Kidney epithelial cell (primary cell): ENCODE measurements around the gene HMCN1. TPM values are rescaled to one million over a fixed set of nuclear protein-coding genes. Genes with fewer than 3 reads are reported as not detected.

Experiments used
- DNase-seq: peaks from one replicate; pipeline ENCODE4 v3.0.0-alpha.2; 2010; ENCODE audit warnings: low read depth
- H3K27me3 ChIP-seq: 2 replicates; pipeline ENCODE4 v1.6.0; 2011; ENCODE audit warnings: low read length; ENCODE audit not compliant: control insufficient read depth, insufficient read depth
- H3K36me3 ChIP-seq: 2 replicates; pipeline ENCODE4 v1.5.1; 2011; ENCODE audit warnings: low read length; ENCODE audit not compliant: control insufficient read depth, insufficient read depth
- H3K4me3 ChIP-seq: 2 replicates; pipeline ENCODE4 v1.5.1; 2011; ENCODE audit warnings: low read depth, mild to moderate bottlenecking, control low read depth, low read length
- total RNA-seq: library from RNA; depleted of rRNA; stranded (reverse); fragments of >200 nt; gene quantifications from 2 replicates; pipeline ENCODE4 v1.2.3, GENCODE V29; 2015
- TF ChIP-seq, protein P1 (sequence below): IDR thresholded peaks from 2 replicates; pipeline ENCODE4 v1.5.1; 2011; ENCODE audit warnings: mild to moderate bottlenecking, moderate library complexity, low read length, control low read depth, inconsistent platforms; ENCODE audit not compliant: insufficient read depth, poor library complexity, severe bottlenecking

Gene HMCN1
- total RNA-seq, 1 donor from 2014 or later: 1.3 TPM

- H3K36me3 ChIP-seq: no peaks in the 10 kb centered on the region
- no peak overlapping the region for H3K4me3 ChIP-seq
- DNase-seq: no peak
- TF ChIP-seq, protein P1, sequence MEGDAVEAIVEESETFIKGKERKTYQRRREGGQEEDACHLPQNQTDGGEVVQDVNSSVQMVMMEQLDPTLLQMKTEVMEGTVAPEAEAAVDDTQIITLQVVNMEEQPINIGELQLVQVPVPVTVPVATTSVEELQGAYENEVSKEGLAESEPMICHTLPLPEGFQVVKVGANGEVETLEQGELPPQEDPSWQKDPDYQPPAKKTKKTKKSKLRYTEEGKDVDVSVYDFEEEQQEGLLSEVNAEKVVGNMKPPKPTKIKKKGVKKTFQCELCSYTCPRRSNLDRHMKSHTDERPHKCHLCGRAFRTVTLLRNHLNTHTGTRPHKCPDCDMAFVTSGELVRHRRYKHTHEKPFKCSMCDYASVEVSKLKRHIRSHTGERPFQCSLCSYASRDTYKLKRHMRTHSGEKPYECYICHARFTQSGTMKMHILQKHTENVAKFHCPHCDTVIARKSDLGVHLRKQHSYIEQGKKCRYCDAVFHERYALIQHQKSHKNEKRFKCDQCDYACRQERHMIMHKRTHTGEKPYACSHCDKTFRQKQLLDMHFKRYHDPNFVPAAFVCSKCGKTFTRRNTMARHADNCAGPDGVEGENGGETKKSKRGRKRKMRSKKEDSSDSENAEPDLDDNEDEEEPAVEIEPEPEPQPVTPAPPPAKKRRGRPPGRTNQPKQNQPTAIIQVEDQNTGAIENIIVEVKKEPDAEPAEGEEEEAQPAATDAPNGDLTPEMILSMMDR: no peak
- no peaks in the 10 kb centered on the region for H3K27me3 ChIP-seq
Measured at GRCh38 chr1:185912504-185912903, 178.3 kb downstream of the HMCN1 start.

- H3K4me3 ChIP-seq: no peak overlapping the region
- no peaks in the 10 kb centered on the region for H3K36me3 ChIP-seq
- no peak for DNase-seq
- H3K27me3 ChIP-seq: no peaks in the 10 kb centered on the region
- TF ChIP-seq, protein P1: no peak
Measured at GRCh38 chr1:185914089-185914488, 179.9 kb downstream of the HMCN1 start.

DNA sequence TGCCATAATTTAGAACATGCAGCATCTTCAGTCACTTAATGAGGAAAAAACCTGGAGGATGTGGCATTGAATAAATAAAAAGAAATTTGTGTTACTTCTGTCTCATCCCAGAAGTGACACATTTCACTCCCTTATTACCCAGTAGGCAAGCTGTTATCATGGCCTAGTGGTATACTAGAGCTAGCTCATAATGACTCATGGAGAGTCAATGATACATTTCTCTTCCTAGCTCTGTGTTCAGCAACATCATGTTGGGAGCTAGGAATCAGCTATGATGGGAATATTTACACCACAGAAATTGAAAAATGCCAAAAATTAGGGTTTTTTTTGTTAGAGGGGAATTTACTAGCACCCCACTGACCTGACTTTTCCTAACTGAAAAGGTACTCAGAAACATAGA, 182.7 kb downstream of the HMCN1 start:
- H3K27me3 ChIP-seq: no peaks in the 10 kb centered on the region
- DNase-seq: no peak
- TF ChIP-seq, protein P1: no peak
- H3K36me3 ChIP-seq: no peaks in the 10 kb centered on the region
- H3K4me3 ChIP-seq: no peak overlapping the region

- no peaks in the 10 kb centered on the region for H3K36me3 ChIP-seq
- DNase-seq: no peak
- H3K4me3 ChIP-seq: no peak overlapping the region
- no peaks in the 10 kb centered on the region for H3K27me3 ChIP-seq
- TF ChIP-seq, protein P1: no peak
Measured at GRCh38 chr1:185917646-185918045, 183.5 kb downstream of the HMCN1 start.

DNA sequence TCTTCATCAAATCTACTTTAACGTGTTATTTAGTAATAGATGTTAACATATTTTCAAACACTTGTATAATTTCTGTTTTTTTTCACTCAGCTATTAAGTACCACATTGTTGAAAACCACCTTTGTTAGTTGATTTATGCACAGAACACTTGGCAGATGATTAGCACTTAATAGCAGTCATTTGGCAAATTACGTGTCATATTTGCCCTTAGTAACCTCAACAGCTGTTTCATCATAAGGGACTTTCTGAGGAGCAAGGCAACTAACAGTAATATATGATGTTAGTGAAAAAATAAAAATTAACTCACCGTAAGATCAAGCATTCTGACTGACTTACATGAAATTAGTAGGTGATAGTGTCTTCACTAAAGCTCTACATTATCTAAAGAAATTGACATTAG, 186.4 kb downstream of the HMCN1 start:
- Histone ChIP-seq H3K36me3 (no peaks in the 10 kb centered on the region), H3K27me3 (no peaks in the 10 kb centered on the region), H3K4me3 (no peak overlapping the region)
- no peak for DNase-seq
- TF ChIP-seq, protein P1: no peak

- H3K27me3 ChIP-seq: no peaks in the 10 kb centered on the region
Measured at GRCh38 chr1:185921636-185922035, 187.4 kb downstream of the HMCN1 start.

More at GRCh38 chr1:185921636-185922035, 187.4 kb downstream of the HMCN1 start:
- TF ChIP-seq, protein P1: no peak
- DNase-seq: no peak
- Histone ChIP-seq H3K4me3 (no peak overlapping the region), H3K36me3 (no peaks in the 10 kb centered on the region)
